Umbilical cord (tissue), 2 donors: Measurements from ENCODE around the gene POLA2. TPM values are rescaled to one million over a fixed set of nuclear protein-coding genes. Genes with fewer than 3 reads are reported as not detected.

Experiments
- DNase-seq: peaks from one replicate; pipeline ENCODE4 v3.0.0-alpha.2; 2015; ENCODE audit warnings: low spot score
- total RNA-seq: library from RNA; depleted of rRNA; stranded (reverse); fragments of >200 nt; gene quantifications from one replicate; pipeline ENCODE4 v1.2.3, GENCODE V29; 2014; ENCODE audit warnings: low replicate concordance; ENCODE audit not compliant: insufficient read depth

The POLA2 gene
- total RNA-seq, 1 donor from 2014 or later: 3.6 TPM

DNA sequence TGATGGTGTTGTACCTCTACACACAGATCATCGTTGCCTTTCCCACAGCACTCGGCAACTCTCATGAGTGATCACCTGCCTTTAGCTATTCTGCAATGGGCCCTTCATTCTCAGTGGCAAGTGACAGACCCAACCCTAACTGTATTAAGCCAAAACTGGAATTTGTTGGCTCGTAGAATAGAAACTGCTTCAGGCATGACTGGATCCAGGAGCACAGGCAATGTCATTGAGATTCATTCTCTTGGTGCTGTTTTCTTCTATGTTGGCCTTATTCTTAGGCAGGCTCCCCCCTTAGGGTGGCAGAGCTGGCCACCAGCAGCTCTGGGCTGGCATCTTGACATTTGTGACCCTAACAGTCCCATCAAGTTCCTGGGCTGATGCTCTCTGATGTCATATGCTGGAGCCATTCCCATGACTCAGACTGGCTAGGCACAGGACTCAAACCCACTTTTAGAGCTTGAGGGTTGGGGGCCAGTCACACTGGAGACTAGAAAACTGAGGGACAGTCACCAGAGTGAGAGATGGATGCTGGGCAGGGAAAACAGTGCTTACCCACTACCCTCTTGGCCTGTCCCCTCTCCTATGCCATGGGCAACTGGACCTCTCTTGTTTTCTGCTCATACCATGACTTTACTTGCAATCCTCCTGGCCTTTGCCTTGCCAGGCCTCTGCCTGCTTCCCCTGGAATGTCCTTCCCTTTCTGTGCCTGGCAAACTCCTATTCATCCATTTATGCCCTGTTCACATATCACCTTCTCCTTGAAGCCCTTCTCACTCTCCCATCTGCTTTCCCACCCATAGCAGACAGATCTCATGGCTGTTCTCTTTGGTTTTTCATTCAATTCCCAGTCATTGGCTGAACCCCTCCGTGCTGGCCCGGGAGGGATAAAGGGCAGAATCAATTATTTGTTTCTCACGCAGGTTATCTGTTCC lies 45.8 kb downstream of the POLA2 start:
- no peak for DNase-seq

DNA sequence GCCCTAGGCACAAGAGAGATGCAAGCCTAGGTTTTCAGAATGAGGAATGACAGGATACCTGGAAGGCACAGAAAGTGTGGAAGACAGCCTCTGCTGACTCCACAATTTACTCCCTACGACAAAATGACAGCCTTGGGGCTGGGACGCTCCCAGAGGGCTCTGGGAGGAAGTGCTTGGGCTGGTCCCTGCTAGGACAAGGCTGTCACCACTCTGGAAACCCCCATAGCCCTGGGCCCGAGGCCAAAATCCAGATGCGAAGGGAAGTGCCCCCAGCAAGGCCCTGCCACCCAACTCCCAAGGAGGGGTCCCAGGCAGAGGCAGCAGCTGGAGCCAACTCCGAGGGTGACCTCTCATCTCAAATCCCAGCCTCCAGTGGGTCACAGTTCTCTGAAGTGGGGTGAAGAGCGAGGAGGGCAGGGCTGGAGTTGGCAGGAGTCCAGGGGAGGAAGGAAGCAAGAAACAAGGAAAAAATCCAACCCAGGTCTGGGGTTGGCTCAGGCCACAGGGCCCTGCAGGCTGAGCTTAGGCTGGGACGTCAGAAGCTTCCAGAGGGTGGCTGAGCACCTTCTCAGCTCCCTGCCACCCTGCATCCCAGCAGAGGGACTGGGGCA lies 46.6 kb downstream of the POLA2 start:
- no peak for DNase-seq

DNA sequence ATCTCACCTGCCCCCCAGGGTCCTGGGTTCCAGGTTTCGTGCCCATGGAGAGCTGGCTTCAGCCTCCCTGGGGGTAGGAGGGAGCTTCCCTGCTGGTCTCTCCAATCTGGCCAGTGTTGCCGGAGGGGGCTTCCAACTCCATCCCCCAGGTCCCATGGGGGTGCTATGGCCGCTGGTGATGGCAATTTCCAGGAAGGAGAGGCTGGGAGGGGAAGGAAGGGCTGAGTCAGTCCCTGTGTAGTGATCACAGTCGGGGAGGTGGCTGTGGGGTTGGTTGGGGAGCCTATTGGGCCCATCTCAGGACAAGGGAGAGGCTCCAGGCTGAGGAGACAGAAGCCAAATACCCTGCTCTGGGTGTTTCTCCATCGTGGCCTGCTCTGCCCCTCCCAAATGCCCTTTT lies 47.2 kb downstream of the POLA2 start:
- no peak for DNase-seq

DNA sequence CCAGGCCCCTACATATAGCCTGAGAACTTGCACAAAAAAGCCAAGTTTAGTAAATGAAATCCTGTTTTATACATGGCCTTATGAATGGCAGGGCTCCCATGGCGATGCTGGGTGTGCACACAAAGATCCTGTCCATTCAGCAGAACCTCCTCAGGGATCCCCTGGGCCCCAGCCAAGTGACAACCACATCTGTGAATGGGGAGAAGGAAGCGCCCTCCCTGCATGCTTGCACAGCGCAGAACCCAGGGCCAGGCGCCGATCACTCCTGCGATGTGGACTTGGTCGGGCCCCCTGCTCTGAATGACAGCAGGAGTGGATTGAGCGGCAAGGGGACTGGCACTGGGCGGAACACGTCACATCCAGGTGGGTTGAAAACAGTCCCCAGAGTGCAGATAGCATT lies 48.5 kb downstream of the POLA2 start:
- peak; percentile 60 for DNase-seq

DNA sequence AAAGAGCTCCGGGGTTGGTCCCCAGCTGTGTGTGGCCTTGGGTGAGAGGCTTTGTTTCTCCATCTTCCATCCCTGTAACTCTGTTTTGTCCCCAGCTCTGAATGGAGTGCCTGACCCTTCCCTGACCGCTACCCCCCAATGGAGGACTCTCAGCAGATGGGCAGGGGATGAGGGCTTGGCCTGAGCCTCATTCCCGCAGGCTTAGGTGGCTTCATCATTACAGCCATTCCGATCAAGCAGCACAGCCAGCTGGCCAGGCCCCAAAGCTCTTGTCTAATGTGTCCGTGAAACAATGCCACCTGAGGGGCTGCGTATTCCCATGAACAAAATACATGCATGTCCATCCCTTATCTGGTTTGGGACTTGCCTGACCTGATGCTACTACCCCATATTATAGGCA lies 49.0 kb downstream of the POLA2 start:
- DNase-seq: no peak

DNA sequence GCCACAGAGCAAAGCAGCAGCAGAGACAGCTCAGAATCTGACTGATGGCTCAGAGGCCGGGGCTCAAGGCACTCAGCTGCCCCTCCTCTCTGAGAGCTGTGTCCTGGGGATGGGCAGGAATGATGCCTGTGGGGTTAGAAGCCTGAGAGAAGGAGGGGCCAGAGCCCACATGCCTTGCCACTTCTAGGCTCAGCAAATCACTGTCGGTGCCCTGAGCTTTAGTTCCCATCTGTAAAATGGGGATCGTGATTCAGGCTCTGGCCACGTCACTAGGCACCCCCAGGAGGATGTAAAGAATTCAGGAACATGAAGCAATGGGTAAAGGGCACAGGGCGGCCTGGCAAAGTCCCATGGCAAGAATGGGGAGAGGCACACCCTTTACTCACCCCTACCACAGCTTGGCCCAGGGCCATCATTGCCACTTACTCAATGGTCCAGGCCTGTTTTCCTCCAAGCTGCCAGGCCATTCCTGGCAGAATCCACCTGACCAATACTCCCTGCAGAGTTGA lies 49.5 kb downstream of the POLA2 start:
- no peak for DNase-seq

DNA sequence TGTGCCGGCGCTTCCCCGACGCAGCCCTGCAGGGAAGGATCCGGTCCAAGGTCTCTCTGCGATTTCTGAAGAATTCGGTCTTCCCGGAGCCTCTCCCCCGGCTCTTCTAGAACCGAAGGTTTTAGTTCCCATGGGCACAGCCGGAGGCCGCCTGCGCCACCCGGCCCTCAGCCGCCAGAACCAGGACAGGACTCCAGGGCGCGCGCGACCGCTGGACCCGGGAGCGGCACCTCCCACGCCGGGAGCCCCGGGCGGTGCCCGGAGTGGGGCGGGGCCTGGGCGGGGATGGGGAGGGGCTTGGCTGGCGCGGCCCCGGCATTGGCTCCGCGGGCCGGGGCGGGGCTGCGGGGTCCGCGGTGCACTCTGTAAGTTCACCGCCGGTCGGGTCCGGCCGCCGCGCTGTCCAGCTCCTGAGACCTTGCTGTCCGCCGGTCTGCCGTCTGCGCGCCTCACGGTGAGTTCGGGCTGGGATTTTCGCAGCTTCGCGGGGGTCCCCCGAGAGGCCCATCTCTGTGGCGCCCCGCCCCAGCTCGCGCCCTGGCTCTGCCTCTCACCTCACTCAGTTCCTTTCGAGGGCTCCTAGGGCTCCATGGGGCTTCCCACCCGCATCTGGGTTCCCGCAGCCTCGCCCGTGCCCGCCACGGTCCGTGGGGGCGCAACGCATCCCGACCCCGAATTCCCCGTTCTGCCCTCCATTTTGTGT lies 52.9 kb downstream of the POLA2 start, which contains the start of gene CDC42EP2:
Gene CDC42EP2, plus strand, starts transcription at position 366 of the 703 bp plus-strand sequence. CDS start 6,033 bp downstream, outside the sequence.
- DNase-seq: peak; percentile 89

DNA sequence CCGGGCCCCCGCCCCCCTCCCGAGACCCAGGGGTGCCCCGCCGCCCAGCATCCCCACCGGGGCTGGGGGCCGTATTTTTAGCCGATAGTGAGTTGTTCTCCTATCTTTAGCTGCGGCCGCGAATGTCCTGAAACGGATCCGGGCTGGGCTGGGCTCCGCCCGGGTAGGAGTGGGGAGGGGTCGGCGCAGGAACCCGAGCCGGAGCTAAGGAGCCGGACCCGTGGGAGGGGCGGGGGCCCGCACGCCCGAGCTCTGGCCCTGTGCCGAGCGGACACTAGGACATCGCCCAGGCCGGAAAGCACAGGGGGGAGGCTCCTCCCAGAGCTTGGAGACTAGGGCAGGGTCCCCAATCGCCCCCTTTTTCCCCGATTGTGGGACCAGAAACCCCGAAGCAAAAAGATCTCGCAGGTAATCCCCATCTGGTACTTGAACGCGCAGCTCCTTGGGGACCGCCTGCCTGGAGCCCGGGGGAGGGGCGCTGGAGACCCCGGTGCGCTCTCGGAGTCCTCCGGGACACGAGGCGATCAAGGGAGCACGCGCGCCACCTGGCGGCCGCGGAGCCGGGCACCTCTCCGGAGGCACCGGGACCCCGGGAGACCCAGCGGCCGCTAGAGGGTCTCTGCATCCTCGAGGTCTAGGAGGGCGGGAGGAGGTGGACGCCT lies 53.6 kb downstream of the POLA2 start:
- peak; percentile 84 for DNase-seq

DNA sequence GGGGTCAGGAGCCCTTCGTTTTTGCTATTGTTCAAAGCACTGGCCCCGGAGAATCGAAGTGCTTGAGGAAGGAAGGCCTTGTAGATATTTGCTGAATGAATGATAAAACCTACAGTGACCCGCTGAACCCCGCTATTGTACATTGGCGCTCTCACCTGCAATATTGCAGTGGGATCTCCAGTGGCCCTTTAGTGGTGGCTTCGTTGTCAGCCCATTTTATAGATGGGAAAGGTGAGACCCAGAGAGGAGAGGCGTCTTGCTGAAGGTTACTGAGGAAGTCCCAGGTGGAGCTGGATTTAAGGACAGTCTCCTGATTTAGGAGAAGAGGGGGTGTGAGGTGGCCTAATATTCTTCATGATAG lies 54.1 kb downstream of the POLA2 start:
- no peak for DNase-seq

DNA sequence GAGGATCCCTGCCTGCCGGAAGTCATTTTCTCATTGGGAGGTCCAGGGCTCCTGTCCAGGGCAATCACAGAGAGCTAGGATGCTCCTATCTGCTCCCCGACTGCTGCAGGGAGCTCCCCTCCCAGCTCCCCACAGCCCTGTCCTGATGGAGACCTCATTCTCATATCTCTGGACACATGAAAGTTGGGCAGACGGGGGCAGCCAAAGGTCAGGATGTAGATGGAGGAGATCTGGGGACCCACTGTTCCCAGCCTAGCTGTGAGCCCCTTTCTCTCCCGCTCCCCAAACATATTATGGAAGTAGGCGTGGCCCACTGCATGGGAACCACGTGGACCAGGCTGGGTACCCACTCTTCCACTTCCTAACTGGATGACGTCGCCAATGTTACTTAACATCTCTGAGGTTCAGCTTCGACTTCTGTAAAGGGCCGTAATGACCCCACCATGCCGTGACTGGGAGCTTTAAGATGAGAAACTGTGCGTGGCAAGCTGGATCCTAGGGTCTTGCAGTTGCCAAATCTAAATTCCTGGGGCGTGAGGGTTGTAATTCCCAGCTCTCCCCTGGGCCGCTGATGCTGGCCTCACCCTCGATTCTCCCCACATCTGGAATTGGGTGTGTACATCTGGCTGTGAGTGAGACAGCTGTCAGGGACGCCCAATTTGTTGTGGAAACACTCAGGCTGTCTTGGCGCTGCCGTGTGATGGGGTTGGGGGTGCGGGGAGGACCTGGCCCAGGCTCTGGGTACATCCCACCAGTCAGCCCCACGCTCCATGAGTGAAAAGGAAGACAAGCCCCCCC lies 54.7 kb downstream of the POLA2 start:
- peak; percentile 86 for DNase-seq

DNA sequence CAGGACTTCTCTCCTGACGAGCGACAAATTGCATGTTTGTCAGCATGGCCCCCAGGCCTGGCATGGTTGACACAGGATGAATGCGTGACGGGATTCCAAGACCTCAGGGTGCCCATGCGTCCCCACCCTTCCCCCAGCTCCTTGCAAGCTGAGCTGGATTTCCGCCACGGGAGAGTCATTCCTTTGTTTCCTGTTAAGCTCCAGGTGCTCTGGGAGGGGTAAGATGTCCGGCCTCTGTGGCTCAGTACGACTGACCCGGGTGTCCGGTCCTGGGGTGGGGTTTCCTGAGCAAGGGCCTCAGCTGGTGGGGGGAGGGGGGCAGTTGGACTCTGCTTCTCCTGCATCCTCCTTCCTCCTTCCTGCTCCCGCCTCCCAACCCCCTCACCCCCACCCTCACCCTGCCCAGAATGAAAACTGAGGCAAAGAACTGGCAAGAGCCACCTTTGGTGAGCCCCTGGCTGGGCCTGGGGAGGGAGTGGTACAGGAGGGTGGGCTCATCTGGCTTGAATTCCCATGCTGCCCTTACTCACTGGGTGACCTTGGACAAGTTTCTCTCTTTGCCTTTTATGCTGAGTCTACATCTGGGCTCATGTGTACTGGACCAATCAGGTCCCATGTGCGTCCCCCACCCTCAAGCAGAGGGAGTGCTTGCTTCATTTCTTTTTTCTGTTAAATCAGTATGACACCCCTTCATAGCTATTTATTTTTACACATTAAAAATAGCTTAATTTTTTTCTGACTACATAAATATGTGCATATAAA lies 55.4 kb downstream of the POLA2 start:
- peak; percentile 49 for DNase-seq

DNA sequence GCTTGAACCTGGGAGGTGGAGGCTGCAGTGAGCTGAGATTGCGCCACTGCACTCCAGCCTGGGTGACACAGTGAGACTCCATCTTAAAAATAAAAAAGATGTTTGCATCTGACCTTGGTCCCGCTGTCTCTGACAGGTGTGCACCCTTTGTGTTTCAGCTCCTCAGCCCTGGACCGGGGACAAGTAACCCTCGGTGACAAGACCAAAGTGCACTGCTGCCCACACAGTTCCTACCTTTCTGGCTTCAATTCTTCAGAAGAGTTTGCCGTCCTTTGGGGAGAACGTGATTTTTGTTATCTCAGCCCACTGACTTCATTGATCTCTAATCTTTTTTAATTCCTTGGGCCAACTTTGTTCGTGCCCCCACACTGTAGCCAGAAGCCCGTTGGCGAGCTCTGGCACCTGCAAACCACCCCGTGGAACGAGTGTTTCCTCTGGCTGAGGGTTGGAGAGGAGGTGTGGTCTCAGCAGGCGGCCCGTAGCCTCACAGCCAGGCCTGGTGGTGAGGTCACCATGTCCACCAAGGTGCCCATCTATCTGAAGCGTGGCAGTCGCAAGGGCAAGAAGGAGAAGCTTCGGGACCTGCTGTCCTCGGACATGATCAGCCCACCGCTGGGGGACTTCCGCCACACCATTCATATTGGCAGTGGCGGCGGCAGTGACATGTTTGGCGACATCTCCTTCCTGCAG lies 58.8 kb downstream of the POLA2 start:
- DNase-seq: no peak

DNA sequence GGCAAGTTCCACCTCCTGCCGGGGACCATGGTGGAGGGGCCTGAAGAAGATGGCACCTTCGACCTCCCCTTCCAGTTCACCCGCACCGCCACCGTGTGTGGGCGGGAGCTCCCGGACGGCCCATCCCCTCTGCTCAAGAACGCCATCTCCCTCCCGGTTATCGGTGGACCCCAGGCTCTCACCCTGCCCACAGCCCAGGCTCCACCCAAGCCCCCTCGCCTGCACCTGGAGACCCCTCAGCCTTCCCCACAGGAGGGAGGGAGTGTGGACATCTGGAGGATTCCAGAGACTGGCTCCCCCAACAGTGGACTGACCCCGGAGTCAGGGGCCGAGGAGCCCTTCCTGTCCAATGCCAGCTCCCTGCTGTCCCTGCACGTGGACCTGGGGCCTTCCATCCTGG lies 59.3 kb downstream of the POLA2 start:
- no peak for DNase-seq

DNA sequence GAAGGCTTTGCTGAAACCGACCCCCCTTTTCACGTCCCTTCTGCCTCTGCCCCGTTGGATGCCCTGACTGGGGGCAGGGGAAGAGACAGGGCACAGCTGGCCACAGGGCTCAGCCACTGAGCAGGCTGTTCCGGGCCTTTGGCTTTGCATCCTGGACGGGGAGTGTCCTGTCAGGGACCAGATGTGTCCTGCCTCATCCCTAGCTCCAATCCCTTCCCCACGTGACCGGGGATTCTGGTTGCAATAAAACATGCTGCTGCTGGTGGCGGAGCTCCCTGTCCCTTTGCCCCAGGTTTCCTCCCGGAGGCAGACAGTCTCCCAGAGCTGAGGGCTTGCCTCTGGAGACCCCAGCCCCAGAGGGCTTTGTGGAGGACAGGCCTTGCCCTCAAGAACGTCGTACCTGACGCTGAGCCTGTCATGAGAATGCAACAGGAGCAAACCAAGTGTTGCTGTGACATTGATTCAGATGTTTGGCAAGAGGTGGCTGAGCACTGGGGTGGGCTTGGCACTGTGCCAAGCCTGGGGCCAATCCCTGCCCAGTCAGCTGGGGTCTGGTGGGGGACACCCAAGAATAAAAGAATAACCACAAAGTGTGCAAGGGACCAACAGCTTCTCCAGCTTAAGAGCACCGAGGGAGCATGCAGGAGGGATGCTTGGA lies 60.2 kb downstream of the POLA2 start:
- DNase-seq: no peak

DNA sequence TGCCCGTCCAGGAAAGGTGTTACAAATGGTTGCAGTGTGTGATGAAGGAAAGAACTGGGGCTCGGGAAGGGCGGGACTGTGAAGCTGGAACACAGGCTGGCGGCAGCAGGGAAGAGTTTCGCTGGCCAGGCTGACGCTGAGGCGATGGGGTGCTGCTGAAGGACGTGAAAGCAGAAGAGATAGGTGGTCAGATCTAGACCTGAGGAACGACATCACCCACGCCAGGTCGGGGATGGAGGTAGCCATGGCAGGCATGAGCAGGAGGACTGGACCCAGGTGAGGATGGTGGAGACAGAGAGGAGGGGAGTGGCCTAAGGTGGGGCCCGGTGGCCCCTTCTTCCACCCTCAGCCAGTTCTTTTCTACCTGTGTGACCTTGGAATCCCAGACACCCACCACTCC lies 62.1 kb downstream of the POLA2 start:
- no peak for DNase-seq

DNA sequence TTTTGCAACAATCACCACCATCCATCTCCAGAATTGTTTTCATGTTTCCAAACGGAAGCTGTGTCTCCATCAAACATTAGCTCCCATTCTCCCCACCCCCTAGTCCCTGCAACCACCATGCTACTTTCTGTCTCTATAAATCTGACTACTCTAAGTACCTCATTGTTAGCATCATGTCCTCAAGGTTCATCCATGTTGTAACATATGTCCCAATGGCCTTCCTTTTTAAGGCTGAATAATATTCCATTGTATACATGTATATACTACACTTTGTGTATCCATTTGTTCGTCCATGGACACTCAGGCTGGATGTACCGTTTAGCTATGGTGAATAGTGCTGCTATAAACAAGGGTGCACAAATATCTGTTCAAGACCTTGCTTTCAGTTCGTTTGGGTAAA lies 63.7 kb downstream of the POLA2 start:
- DNase-seq: no peak

DNA sequence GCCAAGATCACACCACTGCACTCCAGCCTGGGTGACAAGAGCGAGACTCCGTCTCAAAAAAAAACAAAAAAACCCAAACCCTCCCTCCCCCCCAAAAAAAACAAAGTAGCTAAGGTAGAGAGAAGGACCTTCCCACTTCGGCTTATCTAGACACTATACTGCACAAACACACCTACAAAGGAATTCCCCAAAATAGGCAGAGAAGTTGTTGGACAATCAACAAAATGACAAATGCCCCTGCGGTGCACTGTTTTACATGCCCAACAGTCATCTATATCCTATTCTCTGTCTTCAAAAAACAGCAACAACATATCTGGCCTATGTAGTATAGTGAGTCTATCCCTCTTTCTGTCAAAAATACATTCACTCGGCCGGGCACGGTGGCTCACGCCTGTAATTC lies 65.3 kb downstream of the POLA2 start:
- no peak for DNase-seq

DNA sequence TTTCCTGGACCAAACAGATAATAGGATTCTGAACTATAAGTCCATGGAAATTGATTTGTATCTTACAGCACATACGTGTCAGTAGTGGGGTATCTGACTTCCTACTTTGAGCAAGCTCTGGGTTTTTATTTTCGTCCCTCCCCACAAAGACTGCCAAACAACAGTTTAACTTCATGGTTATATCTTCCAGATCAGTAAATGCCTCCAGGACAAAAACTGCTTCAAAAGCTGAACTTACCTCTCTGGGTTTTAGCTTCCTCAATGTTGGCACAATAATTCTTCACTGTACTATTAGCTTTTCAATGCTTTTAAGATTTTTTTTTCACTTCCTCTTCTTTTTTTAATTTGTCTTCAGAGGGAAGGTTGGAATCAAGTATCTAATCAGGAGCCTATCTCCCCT lies 67.7 kb downstream of the POLA2 start:
- peak; percentile 26 for DNase-seq

DNA sequence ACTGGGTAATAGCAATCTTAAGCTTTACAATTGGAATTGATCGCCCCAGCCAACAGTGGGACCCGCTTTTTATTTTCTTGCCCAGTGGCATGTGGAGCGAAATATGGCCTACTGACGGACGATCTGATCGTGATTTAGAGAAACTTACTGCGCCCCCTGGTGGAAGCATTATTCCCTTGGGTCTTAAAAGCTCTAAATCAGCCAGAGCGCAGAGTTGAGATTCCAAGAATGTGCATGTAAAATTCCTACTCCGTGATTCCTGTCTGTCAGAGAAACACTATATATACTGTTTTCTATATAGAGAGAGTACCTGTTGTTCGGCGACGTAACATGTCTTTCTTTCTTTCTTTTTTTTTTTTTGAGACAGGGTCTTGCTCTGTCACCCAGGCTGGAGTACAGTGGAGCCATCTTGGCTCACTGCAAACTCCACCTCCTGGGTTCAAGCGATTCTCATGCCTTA lies 68.2 kb downstream of the POLA2 start:
- peak; percentile 94 for DNase-seq
